CD14-positive monocyte (primary cell): ENCODE measurements around the gene INHBC. TPM values are rescaled to one million over a fixed set of nuclear protein-coding genes. Genes with fewer than 3 reads are reported as not detected.
A peak's percentile ranks its signal among the peaks of the same experiment; 100 is the strongest.

ENCODE experiments used
- DNase-seq, 3 donors: peaks; one replicate each; pipeline ENCODE4 v3.0.0-alpha.2; 2011 to 2022
- H2AFZ ChIP-seq: 2 replicates; pipeline ENCODE4 v1.6.0; 2012; ENCODE audit warnings: mild to moderate bottlenecking, low read depth, low read length, inconsistent platforms; ENCODE audit not compliant: insufficient read depth, poor library complexity, severe bottlenecking
- H3K27ac ChIP-seq, 2 donors: 1 replicate in 1 of 2; 2 replicates in 1 of 2; pipeline ENCODE4 v1.5.1; 2012 to 2013; ENCODE audit warnings: low read length in 2 of 2, control low read depth in 1 of 2, inconsistent platforms in 1 of 2, low read depth in 1 of 2, mild to moderate bottlenecking in 1 of 2
- H3K27me3 ChIP-seq, 2 donors: one replicate each; pipeline versions ENCODE4 v1.6.0 to v1.6.1; 2011 to 2013; ENCODE audit warnings: low read length in 2 of 2; ENCODE audit not compliant: control insufficient read depth in 2 of 2, insufficient read depth in 2 of 2
- H3K36me3 ChIP-seq, 2 donors: replicated peaks in 1 of 2; 1 replicate in 1 of 2; 2 replicates in 1 of 2; pipeline versions ENCODE4 v1.5.1 to v1.6.1; 2012 to 2013; ENCODE audit warnings: low read length in 2 of 2, control low read depth in 1 of 2, inconsistent platforms in 1 of 2, mild to moderate bottlenecking in 1 of 2; ENCODE audit not compliant: insufficient read depth in 2 of 2, control insufficient read depth in 1 of 2
- H3K4me1 ChIP-seq, 2 donors: 1 replicate in 1 of 2; 2 replicates in 1 of 2; pipeline versions ENCODE4 v1.5.1 to v1.6.1; 2012 to 2013; ENCODE audit warnings: low read length in 2 of 2, control low read depth in 1 of 2, inconsistent platforms in 1 of 2, mild to moderate bottlenecking in 1 of 2, moderate library complexity in 1 of 2; ENCODE audit not compliant: insufficient read depth in 2 of 2, control insufficient read depth in 1 of 2
- H3K4me2 ChIP-seq: replicated peaks from 2 replicates; pipeline ENCODE3; 2012; ENCODE audit warnings: low read length, moderate library complexity, mild to moderate bottlenecking; ENCODE audit not compliant: poor library complexity, severe bottlenecking; ENCODE audit errors: extremely low read depth
- H3K4me3 ChIP-seq, 3 experiments: fragments of 200-600 bp in 1 of 3; sonication (generic) in 1 of 3; replicated peaks in 1 of 3; 1 replicate in 2 of 3; 2 replicates in 1 of 3; pipeline ENCODE4 v1.5.1; 2011 to 2013; ENCODE audit warnings: low read length in 3 of 3, mild to moderate bottlenecking in 3 of 3, control low read depth in 2 of 3, low read depth in 2 of 3, inconsistent platforms in 1 of 3, moderate library complexity in 1 of 3
- H3K79me2 ChIP-seq: 2 replicates; pipeline ENCODE4 v1.6.0; 2012; ENCODE audit warnings: mild to moderate bottlenecking, control low read depth, inconsistent platforms, low read length, moderate library complexity; ENCODE audit not compliant: insufficient read depth
- H3K9ac ChIP-seq: 2 replicates; pipeline ENCODE4 v1.6.0; 2017; ENCODE audit warnings: low read length, mild to moderate bottlenecking; ENCODE audit not compliant: insufficient read depth, poor library complexity, severe bottlenecking
- H3K9me3 ChIP-seq, 2 donors: replicated peaks in 1 of 2; 1 replicate in 1 of 2; 2 replicates in 1 of 2; pipeline versions ENCODE4 v1.5.1 to v1.6.1; 2012 to 2013; ENCODE audit warnings: low read length in 2 of 2, control low read depth in 1 of 2; ENCODE audit not compliant: control insufficient read depth in 1 of 2, insufficient read depth in 1 of 2
- H4K20me1 ChIP-seq: 2 replicates; pipeline ENCODE4 v1.6.0; 2012; ENCODE audit warnings: mild to moderate bottlenecking, low read length, control low read depth, moderate library complexity; ENCODE audit not compliant: insufficient read depth
- H3K27ac Mint-ChIP-seq, 7 donors: one replicate each; pipeline ENCODE4 v1.8.0; 2020; ENCODE audit warnings: mild to moderate bottlenecking in 7 of 7, mixed read lengths in 7 of 7, moderate library complexity in 6 of 7, inconsistent platforms in 2 of 7
- H3K27me3 Mint-ChIP-seq, 3 donors: one replicate each; pipeline ENCODE4 v1.8.0; 2021 to 2022; ENCODE audit warnings: low read depth in 3 of 3, mild to moderate bottlenecking in 3 of 3, mixed read lengths in 3 of 3, moderate library complexity in 3 of 3, inconsistent platforms in 1 of 3
- H3K36me3 Mint-ChIP-seq, 2 donors: one replicate each; pipeline ENCODE4 v1.8.0; 2020; ENCODE audit warnings: mixed read lengths in 2 of 2, inconsistent platforms in 1 of 2, mild to moderate bottlenecking in 1 of 2
- H3K4me1 Mint-ChIP-seq: one replicate; pipeline ENCODE4 v1.8.0; 2020; ENCODE audit warnings: mild to moderate bottlenecking, mixed read lengths
- H3K4me3 Mint-ChIP-seq, 2 donors: one replicate each; pipeline ENCODE4 v1.8.0; 2020; ENCODE audit warnings: mild to moderate bottlenecking in 2 of 2, mixed read lengths in 2 of 2, moderate library complexity in 1 of 2
- H3K9me3 Mint-ChIP-seq, 7 donors: one replicate each; pipeline ENCODE4 v1.8.0; 2020 to 2022; ENCODE audit warnings: mixed read lengths in 7 of 7, mild to moderate bottlenecking in 6 of 7, moderate library complexity in 6 of 7, inconsistent platforms in 2 of 7
- WGBS: methylation state at CpG from one replicate; pipeline ENCODE4 v1.1.5; 2013; ENCODE audit warnings: missing lambda C conversion rate; ENCODE audit not compliant: insufficient coverage; 5-methylcytosine and 5-hydroxymethylcytosine counted together
- intact Hi-C, 2 donors: fragments of 100-400 bp; cut with micrococcal nuclease; formaldehyde crosslinking; loops; one replicate each; pipeline versions ENCODE4 v1.15.0 to v1.15.1; 2023
- polyA plus RNA-seq, 3 donors: library from polyadenylated mRNA; depleted of rRNA in 1 of 3; unstranded in 2 of 3; stranded (reverse) in 1 of 3; fragments of 300-500 nt in 2 of 3; fragments of >200 nt in 1 of 3; fragmentation: Illumina TruSeq in 2 of 3; gene quantifications; 1 replicate in 2 of 3; 2 replicates in 1 of 3; pipeline ENCODE4 v1.2.3, GENCODE V29; 2012 to 2021
- TF ChIP-seq, protein P1 (sequence below): fragments of 200-600 bp; IDR thresholded peaks from one replicate; pipeline ENCODE4 v1.8.0; 2022; ENCODE audit warnings: antibody characterized with exemption, mild to moderate bottlenecking

The INHBC gene
- polyA plus RNA-seq, 3 donors = not detected

DNA sequence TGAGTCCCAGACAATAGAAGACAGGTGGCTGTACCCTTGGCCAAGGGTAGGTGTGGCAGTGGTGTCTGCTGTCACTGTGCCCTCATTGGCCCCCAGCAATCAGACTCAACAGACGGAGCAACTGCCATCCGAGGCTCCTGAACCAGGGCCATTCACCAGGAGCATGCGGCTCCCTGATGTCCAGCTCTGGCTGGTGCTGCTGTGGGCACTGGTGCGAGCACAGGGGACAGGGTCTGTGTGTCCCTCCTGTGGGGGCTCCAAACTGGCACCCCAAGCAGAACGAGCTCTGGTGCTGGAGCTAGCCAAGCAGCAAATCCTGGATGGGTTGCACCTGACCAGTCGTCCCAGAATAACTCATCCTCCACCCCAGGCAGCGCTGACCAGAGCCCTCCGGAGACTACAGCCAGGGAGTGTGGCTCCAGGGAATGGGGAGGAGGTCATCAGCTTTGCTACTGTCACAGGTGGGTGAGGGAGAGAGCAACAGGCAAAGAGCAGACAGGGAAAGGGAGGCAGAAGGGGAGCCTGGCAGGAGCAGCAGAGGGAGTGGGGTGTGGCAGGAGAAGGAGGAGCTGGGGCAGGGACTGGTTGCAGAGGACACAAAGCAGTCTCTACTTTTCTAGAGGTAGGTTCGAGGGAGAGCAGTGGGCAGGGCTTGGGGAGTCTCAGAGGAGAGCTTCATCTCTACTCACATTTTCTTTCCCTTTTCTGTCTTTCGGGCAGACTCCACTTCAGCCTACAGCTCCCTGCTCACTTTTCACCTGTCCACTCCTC, 21.0 kb downstream of the INHBC start:
- no peak overlapping the region for H3K4me3 ChIP-seq
- Mint-ChIP-seq H3K27me3 (peaks cover 8 to 23% (median 17%) of the 10 kb centered on the region in 3 donors), H3K27ac (peak overlapping the region in 2 of 7 donors; percentile 54 to 88), H3K36me3 (peaks cover 0 to 2% of the 10 kb centered on the region in 2 donors), H3K9me3 (peaks cover 0 to 4% (median 0%) of the 10 kb centered on the region in 7 donors), H3K4me1 (peaks cover 33% of the 10 kb centered on the region), H3K4me3 (peak overlapping the region; percentile 50 to 75)
- no peak overlapping the region for H3K4me2 ChIP-seq
- no peaks in the 10 kb centered on the region for H3K36me3 ChIP-seq
- no peak overlapping the region for H3K9ac ChIP-seq
- no peak for DNase-seq
- no peak overlapping the region for H3K27ac ChIP-seq
- H4K20me1 ChIP-seq = no peaks in the 10 kb centered on the region
- peaks cover 3 to 4% of the 10 kb centered on the region in 2 donors for H3K27me3 ChIP-seq
- TF ChIP-seq, protein P1, sequence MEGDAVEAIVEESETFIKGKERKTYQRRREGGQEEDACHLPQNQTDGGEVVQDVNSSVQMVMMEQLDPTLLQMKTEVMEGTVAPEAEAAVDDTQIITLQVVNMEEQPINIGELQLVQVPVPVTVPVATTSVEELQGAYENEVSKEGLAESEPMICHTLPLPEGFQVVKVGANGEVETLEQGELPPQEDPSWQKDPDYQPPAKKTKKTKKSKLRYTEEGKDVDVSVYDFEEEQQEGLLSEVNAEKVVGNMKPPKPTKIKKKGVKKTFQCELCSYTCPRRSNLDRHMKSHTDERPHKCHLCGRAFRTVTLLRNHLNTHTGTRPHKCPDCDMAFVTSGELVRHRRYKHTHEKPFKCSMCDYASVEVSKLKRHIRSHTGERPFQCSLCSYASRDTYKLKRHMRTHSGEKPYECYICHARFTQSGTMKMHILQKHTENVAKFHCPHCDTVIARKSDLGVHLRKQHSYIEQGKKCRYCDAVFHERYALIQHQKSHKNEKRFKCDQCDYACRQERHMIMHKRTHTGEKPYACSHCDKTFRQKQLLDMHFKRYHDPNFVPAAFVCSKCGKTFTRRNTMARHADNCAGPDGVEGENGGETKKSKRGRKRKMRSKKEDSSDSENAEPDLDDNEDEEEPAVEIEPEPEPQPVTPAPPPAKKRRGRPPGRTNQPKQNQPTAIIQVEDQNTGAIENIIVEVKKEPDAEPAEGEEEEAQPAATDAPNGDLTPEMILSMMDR = no peak
- WGBS = 72% methylated on average over 7 of the region's 10 CpGs
- H2AFZ ChIP-seq = peak overlapping the region; percentile 49
- H3K79me2 ChIP-seq = no peaks in the 10 kb centered on the region
- H3K4me1 ChIP-seq = peaks cover 19 to 34% of the 10 kb centered on the region in 2 donors
- H3K9me3 ChIP-seq = no peaks in the 10 kb centered on the region
- intact Hi-C loops = loop anchor here (5.0 to 10.0 kb wide), 2 partner anchors 151 to 177 kb away; partner anchors contain the start of gene B4GALNT1 (in 1 of the 2)

DNA sequence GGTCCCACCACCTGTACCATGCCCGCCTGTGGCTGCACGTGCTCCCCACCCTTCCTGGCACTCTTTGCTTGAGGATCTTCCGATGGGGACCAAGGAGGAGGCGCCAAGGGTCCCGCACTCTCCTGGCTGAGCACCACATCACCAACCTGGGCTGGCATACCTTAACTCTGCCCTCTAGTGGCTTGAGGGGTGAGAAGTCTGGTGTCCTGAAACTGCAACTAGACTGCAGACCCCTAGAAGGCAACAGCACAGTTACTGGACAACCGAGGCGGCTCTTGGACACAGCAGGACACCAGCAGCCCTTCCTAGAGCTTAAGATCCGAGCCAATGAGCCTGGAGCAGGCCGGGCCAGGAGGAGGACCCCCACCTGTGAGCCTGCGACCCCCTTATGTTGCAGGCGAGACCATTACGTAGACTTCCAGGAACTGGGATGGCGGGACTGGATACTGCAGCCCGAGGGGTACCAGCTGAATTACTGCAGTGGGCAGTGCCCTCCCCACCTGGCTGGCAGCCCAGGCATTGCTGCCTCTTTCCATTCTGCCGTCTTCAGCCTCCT, 21.6 kb downstream of the INHBC start:
- H3K4me3 Mint-ChIP-seq = peak overlapping the region; percentile 50 to 75

More for the DNA sequence above, 21.6 kb downstream of the INHBC start:
- Histone ChIP-seq H3K27me3 (peaks cover 10 to 11% of the 10 kb centered on the region in 2 donors), H3K4me1 (peaks cover 25 to 41% of the 10 kb centered on the region in 2 donors), H3K9ac (no peak overlapping the region), H3K79me2 (no peaks in the 10 kb centered on the region), H3K27ac (no peak overlapping the region), H4K20me1 (no peaks in the 10 kb centered on the region), H2AFZ (peak overlapping the region; percentile 49), H3K4me2 (no peak overlapping the region), H3K4me3 (no peak overlapping the region), H3K36me3 (no peaks in the 10 kb centered on the region), H3K9me3 (peaks cover 0 to 4% of the 10 kb centered on the region in 2 donors)
- Mint-ChIP-seq H3K36me3 (peaks cover 0 to 2% of the 10 kb centered on the region in 2 donors), H3K27me3 (peaks cover 14 to 30% (median 24%) of the 10 kb centered on the region in 3 donors), H3K4me1 (peaks cover 39% of the 10 kb centered on the region), H3K9me3 (peaks cover 0 to 4% (median 0%) of the 10 kb centered on the region in 7 donors), H3K27ac (peak overlapping the region in 2 of 7 donors; percentile 54 to 88)
- intact Hi-C loops = loop anchor here (5.0 to 10.0 kb wide), 2 partner anchors 151 to 176 kb away; partner anchors contain the start of gene B4GALNT1 (in 1 of the 2)
- WGBS = 52% methylated on average over 12 of the region's 15 CpGs
- DNase-seq = no peak
- TF ChIP-seq, protein P1 = peak; percentile 67
